HCT116 (cell line): ENCODE data around the gene PGA5. TPM values are rescaled to one million over a fixed set of nuclear protein-coding genes. Genes with fewer than 3 reads are reported as not detected.

Experiments
- ATAC-seq: fragments of 200-7000 bp; cut with Tn5 transposase; 2 replicates; pipeline ENCODE4 v1.9.1; 2020; ENCODE audit warnings: mild to moderate bottlenecking, moderate library complexity
- BruUV-seq: library from RNA; stranded (reverse); fragments of 400-500 nt; replicated peaks from 2 replicates; lab custom pipeline; 2021; lab: Mats Ljungman, UMichigan
- CTCF ChIA-PET: fragments of 300-600 bp; sonication (Branson Sonifier 250); formaldehyde crosslinking; loops from one replicate; lab custom pipeline; 2021; ENCODE audit warnings: antibody characterized with exemption; lab: Charles Lee
- POLR2A ChIA-PET: fragments of 300-600, 350-600 bp; sonication (Branson Sonifier 250); formaldehyde crosslinking; loops from one replicate; lab custom pipeline; 2021; ENCODE audit warnings: antibody characterized with exemption; lab: Charles Lee
- RAD21 ChIA-PET, 2 experiments: fragments of 300-600 bp; sonication (Branson Sonifier 250); formaldehyde crosslinking; loops; one replicate each; lab custom pipeline; 2023; ENCODE audit warnings: low total read pairs in 2 of 2; ENCODE audit not compliant: uncharacterized antibody in 2 of 2, unreplicated experiment in 2 of 2, low non-redundant PET in 1 of 2; lab: Charles Lee
- DNase-seq: peaks from one replicate; pipeline ENCODE4 v3.0.0-alpha.2; 2010; ENCODE audit warnings: low read depth, low spot score
- H2AFZ ChIP-seq: fragments of 200-600 bp; shearing (Covaris generic), sonication (generic); 2 replicates; pipeline ENCODE4 v1.6.1; 2017; ENCODE audit warnings: low read depth, mixed run types, mixed read lengths, antibody characterized with exemption, low read length; ENCODE audit not compliant: poor library complexity, severe bottlenecking
- H3K27ac ChIP-seq: 2 replicates; pipeline ENCODE4 v1.5.1; 2012; ENCODE audit warnings: low read depth, low read length
- H3K27me3 ChIP-seq: fragments of 200-600 bp; sonication (generic); 2 replicates; pipeline ENCODE4 v1.6.1; 2016; ENCODE audit warnings: mixed run types, low read length, mixed read lengths; ENCODE audit not compliant: insufficient read depth
- H3K36me3 ChIP-seq, 2 experiments: fragments of 200-500 bp in 1 of 2; fragments of 200-600 bp in 1 of 2; sonication (Bioruptor generic) in 1 of 2; sonication (generic) in 1 of 2; 2 replicates each; pipeline versions ENCODE4 v1.5.1 to v1.6.1; 2014 to 2016; ENCODE audit warnings: low read length in 2 of 2, inconsistent platforms in 1 of 2, mixed read lengths in 1 of 2, mixed run types in 1 of 2; ENCODE audit not compliant: insufficient read depth in 2 of 2, control insufficient read depth in 1 of 2
- H3K4me1 ChIP-seq, 2 experiments: fragments of 200-600 bp in 1 of 2; sonication (generic) in 1 of 2; 2 replicates each; pipeline versions ENCODE4 v1.5.1 to v1.6.1; 2012 to 2017; ENCODE audit warnings: low read length in 2 of 2, inconsistent platforms in 1 of 2, mild to moderate bottlenecking in 1 of 2, mixed read lengths in 1 of 2, mixed run types in 1 of 2, moderate library complexity in 1 of 2; ENCODE audit not compliant: insufficient read depth in 2 of 2, control insufficient read depth in 1 of 2
- H3K4me2 ChIP-seq: fragments of 200-600 bp; sonication (generic); 2 replicates; pipeline ENCODE4 v1.6.1; 2017; ENCODE audit warnings: mixed run types, low read length, mixed read lengths
- H3K4me3 ChIP-seq, 2 experiments: fragments of 200-600 bp in 1 of 2; sonication (generic) in 1 of 2; replicated peaks in 1 of 2; 2 replicates each; pipeline ENCODE4 v1.5.1; 2011 to 2016; ENCODE audit warnings: low read length in 2 of 2, control low read depth in 1 of 2, low read depth in 1 of 2, mild to moderate bottlenecking in 1 of 2, mixed read lengths in 1 of 2, mixed run types in 1 of 2
- H3K79me2 ChIP-seq: fragments of 200-600 bp; sonication (generic); 2 replicates; pipeline ENCODE4 v1.6.1; 2017; ENCODE audit warnings: mild to moderate bottlenecking, mixed run types, low read length, moderate library complexity, mixed read lengths; ENCODE audit not compliant: insufficient read depth
- H3K9ac ChIP-seq: fragments of 200-600 bp; sonication (generic); 2 replicates; pipeline ENCODE4 v1.6.1; 2016; ENCODE audit warnings: low read length, mixed read lengths
- H3K9me2 ChIP-seq: fragments of 200-600 bp; sonication (generic), shearing (Covaris generic); 2 replicates; pipeline ENCODE4 v1.6.1; 2017; ENCODE audit warnings: mixed run types, mild to moderate bottlenecking, moderate library complexity; ENCODE audit not compliant: insufficient read depth
- H3K9me3 ChIP-seq, 2 experiments: fragments of 200-500 bp in 1 of 2; fragments of 200-600 bp in 1 of 2; sonication (Bioruptor generic) in 1 of 2; sonication (generic) in 1 of 2; 2 replicates each; pipeline ENCODE4 v1.6.1; 2014 to 2017; ENCODE audit warnings: low read length in 2 of 2, mixed read lengths in 2 of 2, inconsistent platforms in 1 of 2, low read depth in 1 of 2, mild to moderate bottlenecking in 1 of 2, mixed run types in 1 of 2, moderate library complexity in 1 of 2; ENCODE audit not compliant: control insufficient read depth in 1 of 2, insufficient read depth in 1 of 2
- H4K20me1 ChIP-seq: fragments of 200-600 bp; sonication (generic), shearing (Covaris generic); 2 replicates; pipeline ENCODE4 v1.6.1; 2017; ENCODE audit warnings: mixed run types, mild to moderate bottlenecking, moderate library complexity; ENCODE audit not compliant: insufficient read depth
- CTCF ChIP-seq, 3 experiments: fragments of 200-600 bp in 1 of 3; sonication (generic) in 1 of 3; IDR thresholded peaks in 2 of 3; conservative IDR thresholded peaks in 1 of 3; 2 replicates each; pipeline ENCODE4 v1.5.1; 2012 to 2017; ENCODE audit warnings: low read depth in 2 of 3, low read length in 2 of 3, antibody characterized with exemption in 1 of 3, borderline replicate concordance in 1 of 3, control low read depth in 1 of 3, mild to moderate bottlenecking in 1 of 3, mixed read lengths in 1 of 3, mixed run types in 1 of 3, moderate library complexity in 1 of 3; ENCODE audit not compliant: insufficient read depth in 1 of 3
- ELF1 ChIP-seq: IDR thresholded peaks from 2 replicates; pipeline ENCODE4 v1.6.1; 2012; ENCODE audit warnings: low read depth, borderline replicate concordance
- EZH2phosphoT487 ChIP-seq: fragments of 200-600 bp; IDR thresholded peaks from 2 replicates; pipeline ENCODE4 v1.6.1; 2018; ENCODE audit warnings: antibody characterized with exemption, borderline replicate concordance
- JUND ChIP-seq: IDR thresholded peaks from 2 replicates; pipeline ENCODE4 v1.6.1; 2012
- POLR2A ChIP-seq: IDR thresholded peaks from 2 replicates; pipeline ENCODE4 v1.7.0; 2011; ENCODE audit warnings: borderline replicate concordance; ENCODE audit not compliant: insufficient read depth, insufficient read length; ENCODE audit errors: extremely low read depth
- REST ChIP-seq: IDR thresholded peaks from 2 replicates; pipeline ENCODE4 v1.6.1; 2012; ENCODE audit warnings: low read depth
- TCF7L2 ChIP-seq: IDR thresholded peaks from 2 replicates; pipeline ENCODE4 v1.7.0; 2011; ENCODE audit warnings: borderline replicate concordance, inconsistent platforms; ENCODE audit not compliant: insufficient read depth, insufficient read length; ENCODE audit errors: extremely low read depth
- ZBTB33 ChIP-seq: IDR thresholded peaks from 2 replicates; pipeline ENCODE4 v1.6.1; 2011; ENCODE audit warnings: mild to moderate bottlenecking, low read length, moderate library complexity; ENCODE audit not compliant: insufficient replicate concordance; ENCODE audit errors: extremely low read depth
- ZNF274 ChIP-seq: fragments of 200-500 bp; sonication (Bioruptor generic); IDR thresholded peaks from 2 replicates; pipeline ENCODE4 v1.6.1; 2014; ENCODE audit warnings: mild to moderate bottlenecking, low read depth, low read length, inconsistent platforms
- intact Hi-C: fragments of 100-400 bp; cut with micrococcal nuclease; formaldehyde crosslinking; loops from 2 replicates; pipeline ENCODE4 v1.10.0; 2022
- total RNA-seq: library from RNA; stranded (reverse); gene quantifications from one replicate; pipeline ENCODE4 v1.2.1, GENCODE V29; 2021; ENCODE audit not compliant: unreplicated experiment

The PGA5 gene
- total RNA-seq, 1 experiment from 2014 or later = not detected

GRCh38 chr11:61293867-61294716 is 53.1 kb downstream of the PGA5 start (continued):
- TF ChIP-seq CTCF (IDR thresholded peaks at IDR 0.05 in 2 of 3, conservative IDR thresholded peaks at IDR 0.05 in 1 of 3; ENCODE audit: borderline replicate concordance in 1 of 3, insufficient read depth in 1 of 3, low read depth in 2 of 3, low read length in 2 of 3) = no peak

GRCh38 chr11:61294717-61295595 is 54.0 kb downstream of the PGA5 start, which contains the start of gene VWCE:
Gene VWCE, minus strand, starts transcription at chr11:61295316. Its CDS starts 279 bp downstream, at chr11:61295037.
- intact Hi-C loops = no loop called here
- ChIA-PET CTCF (no interaction called here), POLR2A (no interaction called here), RAD21 (no interaction called here)
- H3K9me2 ChIP-seq = no peaks in the 10 kb centered on the region
- no peaks in the 10 kb centered on the region for H4K20me1 ChIP-seq
- no peak within 1 kb of the TSS for H3K4me3 ChIP-seq
- peaks cover 5 to 21% of the 10 kb centered on the region in 2 experiments; a peak in 3 of 4 replicates for H3K36me3 ChIP-seq
- no peak within 1 kb of the TSS for H3K9ac ChIP-seq
- H3K79me2 ChIP-seq = no peaks in the 10 kb centered on the region
- H2AFZ ChIP-seq = no peak within 1 kb of the TSS
- no peak within 1 kb of the TSS for H3K27ac ChIP-seq
- H3K9me3 ChIP-seq = no peaks in the 10 kb centered on the region
- no peaks in the 10 kb centered on the region for H3K27me3 ChIP-seq
- DNase-seq = no peak
- H3K4me2 ChIP-seq = peak within 1 kb of the TSS; percentile 27
- no peaks in the 10 kb centered on the region for H3K4me1 ChIP-seq
- ATAC-seq = peak; percentile 54
- BruUV-seq = no TSS peak
- TF ChIP-seq ELF1 (no peak), ZBTB33 (no peak), REST (no peak), EZH2phosphoT487 (no peak), CTCF (IDR thresholded peaks at IDR 0.05 in 2 of 3, conservative IDR thresholded peaks at IDR 0.05 in 1 of 3; ENCODE audit: borderline replicate concordance in 1 of 3, insufficient read depth in 1 of 3, low read depth in 2 of 3, low read length in 2 of 3) (no peak), ZNF274 (no peak), JUND (no peak), TCF7L2 (no peak), POLR2A (no peak)
